HG03457 (cell line): ENCODE results near the gene NPR3.

Experiments used
- ATAC-seq: cut with Tn5 transposase; IDR thresholded peaks from one replicate; pipeline ENCODE4 v1.9.1; 2021; ENCODE audit warnings: moderate number of reproducible peaks; ENCODE audit not compliant: unreplicated experiment

Gene NPR3

DNA sequence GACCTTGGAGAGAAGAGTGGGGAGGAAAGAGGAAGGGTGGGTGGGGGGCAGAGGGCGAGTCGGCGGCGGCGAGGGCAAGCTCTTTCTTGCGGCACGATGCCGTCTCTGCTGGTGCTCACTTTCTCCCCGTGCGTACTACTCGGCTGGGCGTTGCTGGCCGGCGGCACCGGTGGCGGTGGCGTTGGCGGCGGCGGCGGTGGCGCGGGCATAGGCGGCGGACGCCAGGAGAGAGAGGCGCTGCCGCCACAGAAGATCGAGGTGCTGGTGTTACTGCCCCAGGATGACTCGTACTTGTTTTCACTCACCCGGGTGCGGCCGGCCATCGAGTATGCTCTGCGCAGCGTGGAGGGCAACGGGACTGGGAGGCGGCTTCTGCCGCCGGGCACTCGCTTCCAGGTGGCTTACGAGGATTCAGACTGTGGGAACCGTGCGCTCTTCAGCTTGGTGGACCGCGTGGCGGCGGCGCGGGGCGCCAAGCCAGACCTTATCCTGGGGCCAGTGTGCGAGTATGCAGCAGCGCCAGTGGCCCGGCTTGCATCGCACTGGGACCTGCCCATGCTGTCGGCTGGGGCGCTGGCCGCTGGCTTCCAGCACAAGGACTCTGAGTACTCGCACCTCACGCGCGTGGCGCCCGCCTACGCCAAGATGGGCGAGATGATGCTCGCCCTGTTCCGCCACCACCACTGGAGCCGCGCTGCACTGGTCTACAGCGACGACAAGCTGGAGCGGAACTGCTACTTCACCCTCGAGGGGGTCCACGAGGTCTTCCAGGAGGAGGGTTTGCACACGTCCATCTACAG lies 760 bp downstream of the NPR3 start:
- no peak for ATAC-seq

DNA sequence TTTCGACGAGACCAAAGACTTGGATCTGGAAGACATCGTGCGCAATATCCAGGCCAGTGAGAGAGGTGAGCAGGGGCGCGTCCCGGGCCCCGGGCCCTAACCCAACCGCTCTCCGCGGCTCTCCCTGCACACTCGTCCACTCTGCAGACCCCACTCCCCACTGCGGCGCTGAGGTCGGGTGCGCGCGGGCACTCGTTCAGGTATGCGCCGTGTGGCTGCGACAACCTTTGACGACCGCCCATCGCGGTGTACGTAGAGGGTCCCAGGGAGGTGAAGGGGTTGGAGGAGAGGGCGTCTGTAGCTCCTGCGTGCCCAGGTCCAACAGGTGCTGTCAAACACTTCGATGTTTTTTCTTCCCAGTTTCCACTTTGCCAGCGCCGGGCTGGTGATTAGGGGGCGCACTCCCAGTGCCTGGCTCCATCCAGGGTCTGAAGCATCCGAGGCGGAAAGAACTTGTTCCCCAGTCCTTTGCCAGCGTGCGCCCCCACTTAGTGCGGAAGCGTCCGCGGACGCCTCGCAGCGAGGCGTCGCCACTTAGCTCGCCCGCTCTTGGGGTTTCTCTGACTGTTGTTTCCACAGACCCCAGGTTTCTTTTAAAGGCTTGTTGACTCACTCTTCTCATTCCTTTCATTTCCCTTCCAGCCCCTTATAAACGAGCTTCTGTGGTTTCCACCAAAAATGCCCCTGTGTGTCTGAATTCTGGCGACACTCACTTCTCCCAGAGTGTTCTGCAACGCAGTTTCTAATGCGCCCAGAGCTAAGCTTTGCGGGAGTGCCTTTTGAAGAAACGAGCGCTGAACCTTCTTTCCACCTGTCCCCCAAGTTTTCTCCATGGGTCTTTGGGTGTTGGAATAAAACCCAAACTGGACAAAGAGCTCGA lies 1.6 kb downstream of the NPR3 start:
- no peak for ATAC-seq

DNA sequence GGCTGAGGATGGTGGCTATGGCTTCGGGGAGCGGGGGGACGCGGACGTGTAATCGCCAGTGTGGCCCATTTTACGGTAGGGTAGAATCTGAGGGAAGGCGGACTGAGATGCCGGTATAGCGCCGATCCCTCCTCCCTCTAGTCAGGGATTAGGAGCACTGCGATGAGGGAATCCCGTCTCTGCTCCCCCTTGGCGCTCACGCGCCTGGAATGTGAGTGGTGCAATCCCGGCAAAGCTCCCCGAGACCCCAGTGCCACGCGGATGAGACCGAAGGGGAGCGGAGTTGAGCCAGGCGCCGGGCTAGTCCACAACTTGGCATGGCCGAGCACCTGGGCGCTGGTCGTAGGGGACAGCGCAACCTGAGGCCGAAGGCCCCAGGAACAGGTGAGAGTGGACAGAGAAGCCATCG lies 2.2 kb downstream of the NPR3 start:
- no peak for ATAC-seq

DNA sequence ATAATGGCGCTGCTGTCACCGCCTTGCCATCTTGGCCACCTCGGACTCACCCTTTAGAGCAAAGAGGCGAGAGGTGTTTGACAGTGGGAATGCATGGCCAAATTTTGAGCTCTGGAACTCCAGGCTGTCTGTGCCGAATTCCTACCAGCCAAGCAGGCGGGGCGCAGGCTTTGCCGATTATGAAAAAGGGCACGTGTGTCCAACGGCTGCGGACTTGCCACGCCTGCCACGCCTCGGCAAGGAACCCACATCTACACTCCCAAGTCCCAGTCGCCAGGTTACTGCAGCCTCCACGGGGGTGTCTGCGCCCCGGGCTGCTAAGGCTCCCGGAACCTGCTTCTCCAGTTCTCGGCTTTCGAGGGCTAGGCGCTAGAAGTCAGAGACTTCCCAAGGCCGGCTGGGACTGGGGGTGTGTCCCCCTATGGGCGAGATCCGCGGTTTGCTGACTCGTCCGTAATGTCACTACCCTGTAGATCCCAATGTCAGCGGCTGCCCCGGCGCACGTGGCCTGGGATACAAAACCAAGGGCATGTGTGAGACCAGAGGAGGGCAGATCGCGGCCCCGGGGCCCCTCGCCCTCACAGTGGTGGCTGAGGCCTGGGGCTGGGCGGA lies 2.8 kb downstream of the NPR3 start:
- no peak for ATAC-seq

DNA sequence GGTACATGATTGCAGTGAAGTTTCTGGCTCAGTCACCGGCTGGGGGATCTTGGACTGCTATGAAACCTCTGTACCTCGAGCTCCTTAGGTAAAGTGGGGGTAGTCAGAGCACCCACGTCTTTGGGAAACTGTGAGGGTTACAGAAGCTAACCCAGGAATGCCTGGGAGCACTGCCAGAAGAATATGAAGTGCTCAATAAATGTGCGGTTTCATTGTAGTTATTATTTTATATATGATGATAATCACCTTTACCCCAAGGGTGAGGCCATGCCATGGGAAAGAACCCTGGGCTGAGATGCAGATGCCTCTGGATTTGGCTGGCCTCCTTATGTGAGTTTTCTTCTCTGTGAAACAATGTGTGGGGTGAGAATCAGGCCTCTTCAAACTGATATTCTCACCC lies 3.7 kb downstream of the NPR3 start:
- ATAC-seq: no peak

DNA sequence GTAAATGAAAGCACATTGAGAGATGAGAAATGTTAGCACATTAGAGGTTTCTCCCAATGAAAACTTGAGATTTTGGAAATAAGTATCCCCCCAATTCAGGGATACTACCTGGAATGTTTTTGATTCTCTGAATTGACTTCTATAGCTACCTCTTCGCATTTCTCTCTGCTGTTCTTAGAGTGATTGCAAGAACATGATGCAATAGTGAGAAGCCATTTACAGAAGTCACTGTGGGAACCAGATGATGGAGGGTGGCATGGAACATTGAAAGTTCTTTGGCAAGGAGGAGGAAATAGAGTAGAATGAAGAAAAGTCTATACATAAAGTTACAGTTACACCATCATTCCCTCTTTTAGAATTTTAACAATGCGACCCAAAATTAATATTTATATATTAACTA lies 9.2 kb downstream of the NPR3 start:
- no peak for ATAC-seq

DNA sequence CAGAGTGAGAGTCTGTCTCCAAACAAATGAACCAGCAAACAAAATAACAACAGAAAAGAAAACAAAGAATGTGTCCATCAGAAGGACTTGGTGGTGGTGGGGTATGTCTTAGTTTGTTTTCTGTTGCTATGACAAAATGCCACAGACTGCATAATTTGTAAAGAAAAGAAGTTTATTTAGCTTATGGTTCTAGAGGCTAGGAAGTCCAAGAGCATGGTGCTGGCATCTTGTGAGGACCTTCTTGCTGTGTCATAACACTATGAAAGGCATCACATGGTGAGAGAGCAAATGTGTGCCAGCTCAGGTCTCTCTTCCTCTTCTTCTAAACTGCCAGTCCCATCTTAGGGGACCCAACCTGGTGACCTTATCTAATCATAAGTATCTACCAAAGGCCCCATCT lies 10.5 kb downstream of the NPR3 start:
- ATAC-seq: no peak

DNA sequence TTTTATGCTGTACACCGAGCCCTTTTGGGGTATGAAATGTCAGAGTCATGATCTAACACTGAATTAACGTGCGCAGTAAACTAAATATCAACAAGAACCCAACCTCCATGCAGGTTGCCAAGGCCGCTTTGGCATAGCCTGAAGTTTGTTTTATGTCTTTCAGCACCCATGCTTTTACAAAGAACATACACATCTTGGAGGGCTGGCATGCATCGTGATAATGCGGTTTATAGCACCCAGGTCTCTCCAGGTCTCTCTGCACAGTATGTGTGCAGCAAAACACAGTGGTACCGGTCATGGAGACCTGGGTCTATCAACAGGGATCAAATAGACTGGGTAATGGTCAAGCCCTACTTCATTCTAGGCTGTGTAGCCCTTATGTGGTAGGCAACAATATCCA lies 11.8 kb downstream of the NPR3 start:
- no peak for ATAC-seq

DNA sequence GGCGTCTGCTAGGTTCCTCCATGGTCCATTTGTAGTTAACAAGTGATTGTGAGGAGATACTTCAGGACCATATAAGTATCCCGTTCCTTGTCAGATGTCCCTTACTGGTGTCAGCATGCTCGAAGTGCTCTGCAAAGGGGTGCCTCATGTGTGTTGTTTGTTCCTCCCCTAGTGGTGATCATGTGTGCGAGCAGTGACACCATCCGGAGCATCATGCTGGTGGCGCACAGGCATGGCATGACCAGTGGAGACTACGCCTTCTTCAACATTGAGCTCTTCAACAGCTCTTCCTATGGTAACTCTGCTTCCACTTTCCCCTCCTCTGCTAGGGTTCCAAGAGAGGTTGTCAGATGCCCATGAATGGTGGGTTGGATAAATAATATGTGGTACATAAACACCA lies 13.4 kb downstream of the NPR3 start:
- no peak for ATAC-seq

DNA sequence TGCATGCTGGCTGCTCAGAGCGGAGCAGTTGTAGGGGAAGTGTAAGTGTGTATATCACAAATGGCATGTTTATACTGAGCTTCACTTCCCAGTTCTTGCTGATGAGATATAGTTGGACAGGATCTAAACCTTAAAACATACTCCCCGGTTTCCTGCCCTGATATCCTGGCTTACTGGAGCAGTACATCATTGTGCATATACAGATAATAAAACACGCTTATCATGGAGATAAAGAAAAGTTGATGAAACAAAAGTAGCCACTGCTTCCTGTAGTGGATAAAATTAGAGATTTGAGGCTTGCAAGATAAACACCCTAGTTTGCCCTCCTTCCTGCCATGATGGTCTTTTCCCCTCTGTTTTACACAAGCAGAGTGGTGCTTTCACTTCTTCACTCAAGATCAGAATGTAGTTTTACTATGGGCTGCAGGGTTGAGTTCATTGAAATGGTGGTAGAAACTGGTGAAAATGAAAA lies 15.0 kb downstream of the NPR3 start:
- no peak for ATAC-seq

DNA sequence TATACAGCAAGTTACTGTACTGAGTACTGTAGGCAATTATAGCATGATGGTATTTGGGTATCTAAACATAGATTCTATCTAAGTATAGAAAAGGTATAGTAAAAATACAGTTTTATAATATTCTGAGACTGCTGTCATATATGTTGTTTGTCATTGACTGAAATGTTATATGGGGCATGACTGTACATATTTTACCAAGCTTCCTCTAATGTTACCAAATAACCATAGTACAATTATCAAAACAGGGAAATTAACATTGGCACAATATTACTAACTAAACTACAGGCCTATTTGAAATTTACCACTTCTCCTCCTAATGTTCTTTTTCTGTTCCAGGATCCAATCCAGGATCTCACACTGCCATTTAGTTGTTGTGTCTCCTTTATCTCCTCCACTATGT lies 18.5 kb downstream of the NPR3 start:
- no peak for ATAC-seq

DNA sequence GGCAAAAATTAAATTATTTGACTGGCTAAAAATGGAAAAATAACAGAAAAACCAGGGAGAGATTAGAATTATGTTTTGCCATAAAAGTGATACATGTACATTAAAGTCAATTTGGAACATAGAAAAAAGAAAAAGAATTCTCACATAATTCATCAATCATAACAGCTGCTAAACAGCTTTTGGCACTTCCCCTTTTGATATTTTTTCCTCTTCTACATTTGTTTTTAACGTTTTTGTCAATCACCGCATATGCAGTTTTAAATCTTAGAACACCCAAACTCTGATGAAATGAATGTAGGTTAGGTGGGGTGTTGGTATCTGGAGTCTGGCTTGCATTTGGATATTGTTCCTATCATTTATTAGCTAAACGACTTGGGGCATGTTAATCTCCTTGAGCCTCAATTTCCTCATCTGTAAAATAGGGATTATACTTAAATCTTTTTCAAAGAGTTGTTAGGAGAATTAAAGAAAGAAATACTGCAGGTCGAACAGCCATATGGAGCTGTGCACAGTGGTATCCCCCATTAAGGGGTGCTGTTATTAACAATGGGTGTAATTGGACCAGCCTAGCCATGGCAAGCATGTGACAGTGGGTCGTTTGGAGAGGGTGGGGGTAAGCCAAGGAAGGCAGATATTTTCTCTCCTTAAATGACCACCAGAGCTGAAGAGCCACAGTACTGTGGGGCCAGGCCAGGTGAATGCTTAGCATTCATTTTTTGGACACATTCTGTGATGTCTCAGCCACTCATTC lies 22.6 kb downstream of the NPR3 start:
- ATAC-seq: no peak

DNA sequence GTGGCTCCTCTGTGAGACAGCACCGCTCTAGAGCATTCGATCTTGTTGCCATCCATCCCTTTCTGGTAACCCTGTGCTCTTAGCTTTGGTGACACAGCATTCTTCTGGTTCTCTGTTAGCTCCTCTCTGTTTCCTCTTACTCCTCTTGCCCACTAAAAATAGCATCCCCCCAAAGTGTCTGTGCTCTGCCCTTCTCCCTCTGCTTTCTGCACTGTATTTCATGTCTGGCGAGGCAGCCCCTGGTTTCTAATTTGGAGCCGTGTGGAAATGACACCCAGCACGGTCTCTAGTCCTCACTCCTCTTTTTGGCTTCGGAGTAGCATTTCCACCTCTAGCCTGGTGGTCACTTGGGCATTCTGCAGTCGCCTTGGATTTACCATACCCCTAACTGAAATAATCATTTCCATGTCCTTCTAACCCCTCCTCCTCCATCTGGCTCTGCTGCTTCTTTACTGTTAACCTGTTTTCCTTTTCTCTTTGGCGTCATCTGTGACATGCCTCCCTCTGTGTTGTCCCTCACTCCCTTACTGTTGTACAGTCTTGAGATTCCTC lies 23.8 kb downstream of the NPR3 start:
- no peak for ATAC-seq

DNA sequence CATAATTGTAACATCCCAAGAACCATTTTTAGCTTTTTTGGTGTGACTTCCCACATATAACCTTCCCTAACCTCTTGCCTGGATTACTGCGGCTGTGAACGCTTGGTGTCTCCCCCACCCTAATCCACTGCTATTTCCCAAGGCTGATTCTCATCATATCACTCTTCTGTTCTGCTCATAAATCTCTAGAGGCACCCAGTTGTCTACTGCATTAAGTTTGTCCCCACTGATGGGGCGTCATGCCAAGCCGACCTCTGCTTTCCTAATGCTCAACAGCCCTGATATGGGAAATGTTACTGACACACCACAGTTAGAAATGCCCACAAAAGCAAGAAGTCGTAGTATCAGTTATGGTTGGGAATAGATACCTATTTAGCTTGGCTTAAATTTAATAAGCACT lies 24.4 kb downstream of the NPR3 start:
- ATAC-seq: no peak

DNA sequence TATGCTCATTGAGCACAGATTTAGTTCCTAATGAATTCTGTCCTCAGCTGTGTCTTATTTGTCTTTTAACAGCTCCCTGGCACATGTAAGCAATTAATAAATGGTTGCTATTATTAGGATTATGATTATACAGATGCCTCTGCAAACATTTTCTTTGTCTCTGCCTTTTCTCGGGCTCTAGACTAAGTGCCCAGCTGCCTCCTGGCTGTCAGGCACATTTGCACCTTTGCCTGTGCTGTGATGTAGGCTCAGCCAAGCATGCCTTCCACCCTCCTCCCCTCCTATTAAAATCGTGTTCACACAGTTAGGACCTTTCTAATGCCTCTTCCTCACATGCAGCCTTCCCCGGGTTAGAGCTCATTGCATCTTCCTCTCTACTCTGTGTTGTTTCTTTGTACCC lies 25.7 kb downstream of the NPR3 start:
- no peak for ATAC-seq

DNA sequence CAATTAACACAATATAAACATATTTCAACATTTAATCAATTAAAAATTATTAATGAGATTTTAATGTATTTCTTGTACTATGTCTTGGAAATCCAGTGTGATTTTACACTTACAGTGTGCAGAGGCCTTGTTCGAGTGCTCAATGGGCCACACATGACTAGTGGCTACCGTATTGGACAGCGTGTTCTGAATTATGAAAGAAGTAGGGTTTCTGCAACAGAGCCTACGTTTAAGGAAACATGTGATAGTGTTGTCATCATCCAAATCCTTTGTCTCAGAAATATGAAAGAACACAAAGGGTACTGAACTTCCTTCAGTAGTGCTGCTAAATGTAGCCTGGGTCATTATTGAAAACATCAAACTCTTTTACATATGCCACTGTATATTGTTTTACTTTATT lies 29.5 kb downstream of the NPR3 start:
- no peak for ATAC-seq

DNA sequence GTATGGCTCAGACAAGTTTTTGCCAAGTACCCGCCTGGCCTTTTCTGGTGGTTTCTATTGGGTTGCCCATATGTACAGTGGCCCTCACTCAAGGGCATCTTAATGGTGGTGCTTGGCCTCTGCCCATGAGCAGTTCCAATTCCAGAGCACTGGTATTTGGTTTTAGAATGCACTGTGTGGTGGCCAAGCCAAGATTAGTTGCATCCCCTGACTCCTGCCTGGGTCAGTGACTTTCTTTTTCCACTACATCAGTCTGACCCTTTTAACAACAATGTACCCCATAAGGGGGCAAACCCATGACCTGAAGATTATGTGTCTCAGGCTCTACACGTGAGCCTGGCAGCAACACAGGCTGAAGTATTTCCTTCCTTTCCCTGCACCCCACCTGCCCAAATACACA lies 34.2 kb downstream of the NPR3 start:
- no peak for ATAC-seq

DNA sequence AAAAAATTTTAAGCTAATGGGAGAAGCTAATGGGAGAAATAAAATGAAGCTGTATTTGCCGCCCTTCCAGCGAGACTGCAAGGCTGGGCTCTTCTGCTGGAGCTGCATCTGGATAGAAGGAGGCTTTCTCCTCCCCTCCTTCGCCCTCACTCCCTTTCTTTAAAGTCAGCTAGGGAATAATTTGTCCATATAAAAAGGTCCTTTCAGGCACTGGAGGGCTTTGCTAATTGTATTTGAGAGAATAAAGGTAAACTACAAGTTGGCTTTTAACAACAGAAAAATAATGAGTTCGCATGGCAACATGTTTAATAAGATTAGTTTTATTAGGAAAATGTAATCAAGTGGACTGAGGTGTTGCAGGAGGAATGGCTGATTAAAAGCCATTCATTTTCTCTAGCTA lies 41.3 kb downstream of the NPR3 start:
- no peak for ATAC-seq

DNA sequence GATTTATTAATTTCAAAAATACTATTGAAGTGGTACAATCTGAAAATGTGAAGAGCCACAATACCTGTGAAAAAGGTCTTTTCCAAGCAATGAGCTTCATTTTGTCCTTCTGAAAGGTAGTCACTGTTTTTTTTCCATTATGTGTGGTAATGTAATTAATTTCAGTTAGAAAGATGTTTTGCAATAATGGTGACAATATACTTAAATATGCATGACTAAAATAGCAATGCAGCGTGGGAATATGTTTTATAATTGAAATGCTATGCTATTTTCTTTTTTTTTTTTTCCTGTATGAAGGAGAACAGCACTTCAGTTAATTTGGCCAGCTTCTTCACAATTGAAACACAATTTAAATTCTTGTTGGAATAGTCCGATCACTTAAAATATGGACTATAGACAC lies 41.9 kb downstream of the NPR3 start:
- no peak for ATAC-seq

DNA sequence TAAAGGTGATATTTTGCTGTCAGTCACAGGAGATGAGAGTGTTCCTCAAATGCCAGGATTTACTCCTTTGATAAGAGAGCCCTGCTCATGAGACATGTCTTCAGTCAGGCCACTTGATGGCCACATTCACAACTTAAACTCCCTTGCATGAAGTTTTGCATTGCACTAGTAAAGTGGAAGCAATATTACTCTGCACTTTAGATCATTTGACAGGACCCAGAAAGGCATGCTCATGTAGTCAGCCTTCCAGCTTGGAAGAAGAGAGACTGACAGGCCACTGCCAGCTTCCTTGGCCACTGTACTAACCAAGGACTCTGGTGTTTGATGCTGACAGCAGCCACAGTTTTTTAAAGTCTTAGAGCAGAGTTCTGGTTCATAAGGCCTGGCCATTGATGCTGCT lies 42.6 kb downstream of the NPR3 start:
- no peak for ATAC-seq

DNA sequence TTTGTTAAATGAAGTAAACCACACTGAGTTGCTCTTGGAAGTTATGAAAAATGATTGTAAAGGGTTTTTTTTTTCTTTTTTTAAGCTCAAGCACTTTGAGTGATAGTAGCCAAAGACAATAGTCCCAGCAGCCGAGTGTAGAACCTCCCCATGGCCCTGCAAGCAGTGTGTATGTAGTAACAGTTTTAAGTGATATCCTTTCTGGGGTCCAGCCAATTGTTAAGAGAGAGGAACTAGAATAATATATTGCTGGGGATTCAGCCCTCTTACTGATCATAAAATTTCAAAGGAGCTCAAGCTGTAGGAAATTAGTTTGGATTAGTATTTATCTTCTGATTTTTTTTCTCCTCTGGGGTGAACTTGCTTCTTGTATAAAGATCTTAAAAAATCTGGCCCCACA lies 43.2 kb downstream of the NPR3 start:
- no peak for ATAC-seq
